Measurements from ENCODE around the gene F5.
A peak's percentile ranks its signal among the peaks of the same experiment; 100 is the strongest.

The F5 gene

GRCh38 chr1:169484683-169485430, 101.4 kb downstream of the F5 start:
- no peak for TF ChIP-seq CTCF (IDR thresholded peaks at IDR 0.05; ENCODE audit: poor library complexity, severe bottlenecking)
- DNase-seq (ENCODE audit: low spot score): no peak
- peaks cover 13% of the 10 kb centered on the region for H3K4me1 ChIP-seq (ENCODE audit: insufficient read depth, poor library complexity, severe bottlenecking)

GRCh38 chr1:169484101-169484500, 102.2 kb downstream of the F5 start:
- Histone ChIP-seq H3K27ac (ENCODE audit: poor library complexity, severe bottlenecking) (peak overlapping the region; percentile 97), H3K4me3 (ENCODE audit: severe bottlenecking) (peak overlapping the region; percentile 62)

More at GRCh38 chr1:169484683-169485430, 101.4 kb downstream of the F5 start:
- no peaks in the 10 kb centered on the region for H3K36me3 ChIP-seq (ENCODE audit: low read depth)
- H3K27ac ChIP-seq (ENCODE audit: poor library complexity, severe bottlenecking): peak overlapping the region; percentile 97
- H3K4me3 ChIP-seq (ENCODE audit: severe bottlenecking): peak overlapping the region; percentile 62
- no peaks in the 10 kb centered on the region for H3K27me3 ChIP-seq (ENCODE audit: insufficient read depth, poor library complexity, severe bottlenecking)
- ATAC-seq (ENCODE audit: low read depth): peak; percentile 26
- no peaks in the 10 kb centered on the region for H3K9me3 ChIP-seq (ENCODE audit: severe bottlenecking)

GRCh38 chr1:169483500-169483966, 102.7 kb downstream of the F5 start:
- H3K4me1 ChIP-seq (ENCODE audit: insufficient read depth, poor library complexity, severe bottlenecking): peaks cover 13% of the 10 kb centered on the region
- no peak overlapping the region for H3K27ac ChIP-seq (ENCODE audit: poor library complexity, severe bottlenecking)
- peak overlapping the region; percentile 62 for H3K4me3 ChIP-seq (ENCODE audit: severe bottlenecking)
- DNase-seq (ENCODE audit: low spot score) (no peak), ATAC-seq (ENCODE audit: low read depth) (no peak)
- no peaks in the 10 kb centered on the region for H3K27me3 ChIP-seq (ENCODE audit: insufficient read depth, poor library complexity, severe bottlenecking)
- no peak for TF ChIP-seq CTCF (IDR thresholded peaks at IDR 0.05; ENCODE audit: poor library complexity, severe bottlenecking)
- no peaks in the 10 kb centered on the region for H3K9me3 ChIP-seq (ENCODE audit: severe bottlenecking)
- no peaks in the 10 kb centered on the region for H3K36me3 ChIP-seq (ENCODE audit: low read depth)

More at GRCh38 chr1:169484101-169484500, 102.2 kb downstream of the F5 start:
- ATAC-seq (ENCODE audit: low read depth) (peak; percentile 5; the same call in 1 of the 3 replicates), DNase-seq (ENCODE audit: low spot score) (no peak)
- Histone ChIP-seq H3K36me3 (ENCODE audit: low read depth) (no peaks in the 10 kb centered on the region), H3K9me3 (ENCODE audit: severe bottlenecking) (no peaks in the 10 kb centered on the region), H3K27me3 (ENCODE audit: insufficient read depth, poor library complexity, severe bottlenecking) (no peaks in the 10 kb centered on the region), H3K4me1 (ENCODE audit: insufficient read depth, poor library complexity, severe bottlenecking) (peaks cover 13% of the 10 kb centered on the region)
- TF ChIP-seq CTCF (IDR thresholded peaks at IDR 0.05; ENCODE audit: poor library complexity, severe bottlenecking): no peak

GRCh38 chr1:169479363-169480066, 106.8 kb downstream of the F5 start:
- Histone ChIP-seq H3K4me3 (ENCODE audit: severe bottlenecking) (no peak overlapping the region), H3K27ac (ENCODE audit: poor library complexity, severe bottlenecking) (no peak overlapping the region), H3K36me3 (ENCODE audit: low read depth) (peaks cover 10% of the 10 kb centered on the region), H3K9me3 (ENCODE audit: severe bottlenecking) (no peaks in the 10 kb centered on the region), H3K27me3 (ENCODE audit: insufficient read depth, poor library complexity, severe bottlenecking) (no peaks in the 10 kb centered on the region), H3K4me1 (ENCODE audit: insufficient read depth, poor library complexity, severe bottlenecking) (no peaks in the 10 kb centered on the region)
- DNase-seq (ENCODE audit: low spot score) (no peak), ATAC-seq (ENCODE audit: low read depth) (no peak)
- TF ChIP-seq CTCF (IDR thresholded peaks at IDR 0.05; ENCODE audit: poor library complexity, severe bottlenecking): no peak

All from RWPE2 (cell line).